NOMO-1 treated with dmso at 0.1 percent for 144 hours (cell line): ENCODE results near the gene B4GALT1.
A peak's percentile ranks its signal among the peaks of the same experiment; 100 is the strongest.
"Not testable (repeated sequence)": the region's sequence is repeated elsewhere in the genome, so short reads cannot be mapped to it uniquely, and the experiment has no call there.

Source experiments
- DNase-seq: peaks from one replicate; lab custom pipeline; 2025; ENCODE audit not compliant: unreplicated experiment; lab: John Stamatoyannopoulos, UW

The B4GALT1 gene

GRCh38 chr9:33163433-33164137 lies 3.6 kb downstream of the B4GALT1 start:
- no peak for DNase-seq

- DNase-seq: no peak
These were observed 4.3 kb downstream of the B4GALT1 start for GRCh38 chr9:33162721-33163311.

GRCh38 chr9:33161589-33162132 lies 5.5 kb downstream of the B4GALT1 start:
- no peak for DNase-seq

GRCh38 chr9:33161011-33161588 lies 6.0 kb downstream of the B4GALT1 start:
- peak; percentile 71 for DNase-seq

- not testable (repeated sequence) for DNase-seq
These were observed 6.7 kb downstream of the B4GALT1 start for GRCh38 chr9:33160446-33160845.

GRCh38 chr9:33159777-33160127 lies 7.4 kb downstream of the B4GALT1 start:
- DNase-seq: peak; percentile 72

- peak; percentile 89 for DNase-seq
These were observed 8.0 kb downstream of the B4GALT1 start for GRCh38 chr9:33158843-33159776.

- no peak for DNase-seq
These were observed 8.9 kb downstream of the B4GALT1 start for GRCh38 chr9:33157960-33158842.

- no peak for DNase-seq
These were observed 11.7 kb downstream of the B4GALT1 start for GRCh38 chr9:33155393-33155792.

GRCh38 chr9:33154371-33154770 lies 12.8 kb downstream of the B4GALT1 start:
- DNase-seq: no peak

- peak; percentile 45 for DNase-seq
These were observed 13.5 kb downstream of the B4GALT1 start for GRCh38 chr9:33153666-33154065.

GRCh38 chr9:33153001-33153400 lies 14.1 kb downstream of the B4GALT1 start:
- no peak for DNase-seq

GRCh38 chr9:33151601-33152000 lies 15.5 kb downstream of the B4GALT1 start:
- DNase-seq: no peak

- DNase-seq: no peak
These were observed 16.1 kb downstream of the B4GALT1 start for GRCh38 chr9:33151007-33151557.

GRCh38 chr9:33148367-33149014 lies 18.6 kb downstream of the B4GALT1 start:
- no peak for DNase-seq

- DNase-seq: no peak
These were observed 19.5 kb downstream of the B4GALT1 start for GRCh38 chr9:33147416-33148169.

- no peak for DNase-seq
These were observed 20.8 kb downstream of the B4GALT1 start for GRCh38 chr9:33146298-33146697.

GRCh38 chr9:33144551-33144950 lies 22.6 kb downstream of the B4GALT1 start:
- no peak for DNase-seq

GRCh38 chr9:33143241-33143661 lies 23.9 kb downstream of the B4GALT1 start:
- peak; percentile 87 for DNase-seq
